GM18861 (cell line): ENCODE results near the gene ATRNL1.

ENCODE experiments used
- ATAC-seq: cut with Tn5 transposase; IDR thresholded peaks from one replicate; pipeline ENCODE4 v1.9.1; 2021; ENCODE audit not compliant: unreplicated experiment

Gene ATRNL1

GRCh38 chr10:115093286-115093775 is at the start of gene ATRNL1:
TSS of gene ATRNL1 (plus strand) at chr10:115093365. CDS start at chr10:115093751, 386 bp downstream.
- peak; percentile 53 for ATAC-seq

GRCh38 chr10:115043719-115044118 is 49.4 kb upstream of the ATRNL1 start:
- ATAC-seq, result no peak

GRCh38 chr10:115044891-115045290 is 48.3 kb upstream of the ATRNL1 start:
- ATAC-seq, result no peak

GRCh38 chr10:115045499-115045898 is 47.7 kb upstream of the ATRNL1 start:
- ATAC-seq, result no peak

- no peak for ATAC-seq
Measured at GRCh38 chr10:115046686-115047236, 46.4 kb upstream of the ATRNL1 start.

GRCh38 chr10:115047705-115048104 is 45.5 kb upstream of the ATRNL1 start:
- ATAC-seq, result no peak

GRCh38 chr10:115049318-115049717 is 43.8 kb upstream of the ATRNL1 start:
- no peak for ATAC-seq

- ATAC-seq, result no peak
Measured at GRCh38 chr10:115049960-115050359, 43.2 kb upstream of the ATRNL1 start.

- ATAC-seq, result no peak
Measured at GRCh38 chr10:115050375-115051010, 42.7 kb upstream of the ATRNL1 start.

GRCh38 chr10:115051216-115051615 is 41.9 kb upstream of the ATRNL1 start:
- ATAC-seq, result no peak

- no peak for ATAC-seq
Measured at GRCh38 chr10:115052226-115052625, 40.9 kb upstream of the ATRNL1 start.

GRCh38 chr10:115052728-115053127 is 40.4 kb upstream of the ATRNL1 start:
- no peak for ATAC-seq

GRCh38 chr10:115056186-115056585 is 37.0 kb upstream of the ATRNL1 start:
- ATAC-seq, result no peak

GRCh38 chr10:115059301-115059898 is 33.8 kb upstream of the ATRNL1 start:
- ATAC-seq, result no peak

GRCh38 chr10:115063701-115064658 is 29.2 kb upstream of the ATRNL1 start:
- ATAC-seq, result no peak

- ATAC-seq, result no peak
Measured at GRCh38 chr10:115065801-115066200, 27.4 kb upstream of the ATRNL1 start.

GRCh38 chr10:115066528-115066927 is 26.6 kb upstream of the ATRNL1 start:
- no peak for ATAC-seq

GRCh38 chr10:115073796-115074195 is 19.4 kb upstream of the ATRNL1 start:
- ATAC-seq, result no peak

- no peak for ATAC-seq
Measured at GRCh38 chr10:115082506-115082905, 10.7 kb upstream of the ATRNL1 start.

- ATAC-seq, result no peak
Measured at GRCh38 chr10:115084277-115084850, 8.8 kb upstream of the ATRNL1 start.

GRCh38 chr10:115091161-115091560 is 2.0 kb upstream of the ATRNL1 start:
- ATAC-seq, result no peak
